Suprapubic skin (tissue), 4 donors: ENCODE results near the gene LPIN1. TPM values are rescaled to one million over a fixed set of nuclear protein-coding genes. Genes with fewer than 3 reads are reported as not detected.

Experiments
- DNase-seq, 2 donors: peaks; one replicate each; pipeline ENCODE4 v3.0.0-alpha.2; 2019; ENCODE audit warnings: low spot score in 2 of 2
- H3K27ac ChIP-seq: fragments of 200-600 bp; sonication (generic); one replicate; pipeline ENCODE4 v1.5.1; 2019
- H3K27me3 ChIP-seq: fragments of 200-600 bp; sonication (generic); one replicate; pipeline ENCODE4 v1.5.1; 2019
- H3K36me3 ChIP-seq: fragments of 200-600 bp; sonication (generic); one replicate; pipeline ENCODE4 v1.5.1; 2019
- H3K4me1 ChIP-seq: fragments of 200-600 bp; sonication (generic); one replicate; pipeline ENCODE4 v1.5.1; 2019
- H3K4me3 ChIP-seq: fragments of 200-600 bp; sonication (generic); one replicate; pipeline ENCODE4 v1.5.1; 2019; ENCODE audit warnings: mild to moderate bottlenecking
- H3K9me3 ChIP-seq: fragments of 200-600 bp; sonication (generic); one replicate; pipeline ENCODE4 v1.5.1; 2019
- EP300 ChIP-seq: sonication (generic); formaldehyde crosslinking; IDR thresholded peaks from one replicate; pipeline ENCODE4 v1.6.1; 2017; ENCODE audit warnings: antibody characterized with exemption
- POLR2A ChIP-seq, 2 donors: fragments of 450-650 bp; IDR thresholded peaks; one replicate each; pipeline ENCODE4 v1.6.1; 2017; ENCODE audit warnings: antibody characterized with exemption in 2 of 2, mild to moderate bottlenecking in 2 of 2, moderate library complexity in 2 of 2
- POLR2AphosphoS5 ChIP-seq, 3 donors: sonication (generic); formaldehyde crosslinking; IDR thresholded peaks; one replicate each; pipeline ENCODE4 v1.6.1; 2017; ENCODE audit warnings: antibody characterized with exemption in 3 of 3
- WGBS: methylation state at CpG from one replicate; pipeline ENCODE4 v1.1.5; 2018; 5-methylcytosine and 5-hydroxymethylcytosine counted together
- total RNA-seq, 4 donors: library from RNA; depleted of rRNA; stranded (reverse); fragments of >200 nt; gene quantifications; one replicate each; pipeline ENCODE4 v1.1.0, GENCODE V29; 2016
- TF ChIP-seq, protein P1 (sequence below), 2 donors: fragments of 200-600 bp in 1 of 2; fragments of 450-650 bp in 1 of 2; sonication (generic) in 1 of 2; IDR thresholded peaks; one replicate each; pipeline ENCODE4 v1.5.1; 2016 to 2019; ENCODE audit warnings: antibody characterized with exemption in 2 of 2, mild to moderate bottlenecking in 1 of 2, moderate library complexity in 1 of 2

The LPIN1 gene
- total RNA-seq, 4 donors from 2014 or later, result 25.9 to 71.9 (median 52.5) TPM

DNA sequence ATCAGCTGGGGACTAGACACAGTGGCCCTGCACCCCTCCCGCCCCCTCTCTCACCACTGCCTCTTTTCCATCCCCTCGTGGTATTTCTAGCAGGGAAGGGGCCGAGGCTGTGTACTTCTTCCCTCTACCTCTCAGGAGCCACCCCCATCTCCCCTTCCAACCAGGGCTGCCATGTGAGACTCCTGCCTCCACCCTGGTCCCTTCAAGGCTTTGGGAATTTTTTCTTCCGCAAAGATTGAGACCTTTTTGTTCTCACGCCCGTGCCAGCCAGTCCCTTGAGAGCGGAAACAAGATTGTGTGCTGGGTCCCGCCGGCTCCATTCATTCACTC, 39.1 kb downstream of the LPIN1 start:
- peaks cover 84% of the 10 kb centered on the region for H3K36me3 ChIP-seq
- no peak for DNase-seq
- 95% methylated on average over 9 of the region's 9 CpGs for WGBS
- H3K4me3 ChIP-seq, result no peak overlapping the region
- TF ChIP-seq, protein P1, sequence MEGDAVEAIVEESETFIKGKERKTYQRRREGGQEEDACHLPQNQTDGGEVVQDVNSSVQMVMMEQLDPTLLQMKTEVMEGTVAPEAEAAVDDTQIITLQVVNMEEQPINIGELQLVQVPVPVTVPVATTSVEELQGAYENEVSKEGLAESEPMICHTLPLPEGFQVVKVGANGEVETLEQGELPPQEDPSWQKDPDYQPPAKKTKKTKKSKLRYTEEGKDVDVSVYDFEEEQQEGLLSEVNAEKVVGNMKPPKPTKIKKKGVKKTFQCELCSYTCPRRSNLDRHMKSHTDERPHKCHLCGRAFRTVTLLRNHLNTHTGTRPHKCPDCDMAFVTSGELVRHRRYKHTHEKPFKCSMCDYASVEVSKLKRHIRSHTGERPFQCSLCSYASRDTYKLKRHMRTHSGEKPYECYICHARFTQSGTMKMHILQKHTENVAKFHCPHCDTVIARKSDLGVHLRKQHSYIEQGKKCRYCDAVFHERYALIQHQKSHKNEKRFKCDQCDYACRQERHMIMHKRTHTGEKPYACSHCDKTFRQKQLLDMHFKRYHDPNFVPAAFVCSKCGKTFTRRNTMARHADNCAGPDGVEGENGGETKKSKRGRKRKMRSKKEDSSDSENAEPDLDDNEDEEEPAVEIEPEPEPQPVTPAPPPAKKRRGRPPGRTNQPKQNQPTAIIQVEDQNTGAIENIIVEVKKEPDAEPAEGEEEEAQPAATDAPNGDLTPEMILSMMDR (IDR thresholded peaks at IDR 0.05), result no peak
- TF ChIP-seq POLR2A (IDR thresholded peaks at IDR 0.05) (no peak), EP300 (no peak), POLR2AphosphoS5 (IDR thresholded peaks at IDR 0.05) (no peak)
- no peaks in the 10 kb centered on the region for H3K9me3 ChIP-seq
- no peaks in the 10 kb centered on the region for H3K27me3 ChIP-seq
- H3K27ac ChIP-seq, result no peak overlapping the region
- H3K4me1 ChIP-seq, result no peaks in the 10 kb centered on the region

DNA sequence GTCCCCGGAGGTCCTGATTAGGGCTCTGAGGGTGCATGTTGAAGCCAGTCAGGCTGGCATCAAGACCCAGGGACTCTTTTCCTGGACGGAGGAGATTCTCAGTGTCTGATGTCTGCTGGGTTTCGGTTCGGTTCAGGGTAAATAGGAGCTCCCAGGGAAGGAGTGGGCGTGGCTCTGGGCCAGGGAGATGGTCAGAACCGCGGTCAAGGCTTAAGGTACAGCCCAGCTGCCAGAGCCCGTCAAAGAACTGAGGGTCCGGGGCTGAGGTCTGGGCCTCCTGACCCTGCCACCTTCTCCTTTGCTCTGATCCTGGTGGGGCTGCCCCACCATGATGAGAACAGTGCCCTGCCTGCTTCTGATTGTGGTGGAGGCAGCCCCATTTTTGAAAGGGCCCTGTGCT, 39.8 kb downstream of the LPIN1 start:
- WGBS, result 100% methylated on average over 6 of the region's 9 CpGs
- H3K27ac ChIP-seq, result no peak overlapping the region
- H3K4me1 ChIP-seq, result no peaks in the 10 kb centered on the region
- no peaks in the 10 kb centered on the region for H3K27me3 ChIP-seq
- no peak for DNase-seq
- H3K9me3 ChIP-seq, result no peaks in the 10 kb centered on the region
- TF ChIP-seq, protein P1 (IDR thresholded peaks at IDR 0.05), result no peak
- no peak for TF ChIP-seq POLR2A (IDR thresholded peaks at IDR 0.05)
- TF ChIP-seq EP300, result no peak
- TF ChIP-seq POLR2AphosphoS5 (IDR thresholded peaks at IDR 0.05), result no peak
- H3K36me3 ChIP-seq, result peaks cover 84% of the 10 kb centered on the region
- no peak overlapping the region for H3K4me3 ChIP-seq

DNA sequence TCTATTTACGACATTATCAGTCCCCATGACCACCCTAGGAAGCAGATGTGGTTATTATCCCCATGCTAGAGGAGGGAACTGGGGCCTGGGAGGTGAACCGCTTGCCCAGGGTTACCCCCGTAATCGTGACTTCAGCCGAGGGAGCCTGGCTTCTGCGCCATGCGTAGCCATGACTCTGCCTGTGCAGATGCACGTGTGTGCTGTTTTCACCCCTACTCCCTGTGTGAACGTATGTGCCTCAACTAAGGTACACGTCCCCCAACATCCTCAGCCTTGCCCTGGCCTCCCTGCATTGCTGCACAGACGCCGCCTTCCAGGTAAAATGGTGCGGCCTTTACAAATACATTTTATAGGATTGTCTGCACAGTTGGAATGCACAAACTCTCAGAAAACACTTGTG, 40.2 kb downstream of the LPIN1 start:
- DNase-seq, result no peak
- H3K4me1 ChIP-seq, result no peaks in the 10 kb centered on the region
- WGBS, result 94% methylated on average over 13 of the region's 13 CpGs
- H3K4me3 ChIP-seq, result no peak overlapping the region
- H3K27me3 ChIP-seq, result no peaks in the 10 kb centered on the region
- H3K9me3 ChIP-seq, result no peaks in the 10 kb centered on the region
- peaks cover 83% of the 10 kb centered on the region for H3K36me3 ChIP-seq
- TF ChIP-seq POLR2AphosphoS5 (IDR thresholded peaks at IDR 0.05) (no peak), POLR2A (IDR thresholded peaks at IDR 0.05) (no peak), EP300 (no peak)
- TF ChIP-seq, protein P1 (IDR thresholded peaks at IDR 0.05), result no peak
- no peak overlapping the region for H3K27ac ChIP-seq

DNA sequence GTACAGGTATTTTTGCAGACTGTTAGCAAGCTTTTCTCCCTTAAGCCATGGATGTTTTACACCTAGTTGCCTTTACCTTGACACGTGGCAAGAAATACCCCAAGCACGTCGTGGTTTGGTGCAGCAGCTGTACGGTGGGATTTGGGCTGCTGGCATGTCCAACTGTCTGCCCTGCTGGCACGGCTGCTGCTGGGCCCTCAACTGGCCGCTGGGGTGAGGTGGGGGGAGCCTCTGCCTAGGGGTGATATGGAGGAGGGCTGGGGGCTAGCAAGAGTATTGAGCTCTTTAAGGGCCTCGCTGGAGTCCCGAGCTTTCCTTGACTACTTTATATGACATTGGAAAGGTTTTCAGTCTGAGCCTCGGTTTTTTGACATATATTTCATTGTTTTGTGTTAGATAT, 41.6 kb downstream of the LPIN1 start:
- Histone ChIP-seq H3K4me1 (no peaks in the 10 kb centered on the region), H3K4me3 (no peak overlapping the region), H3K9me3 (no peaks in the 10 kb centered on the region), H3K36me3 (peaks cover 83% of the 10 kb centered on the region), H3K27me3 (no peaks in the 10 kb centered on the region), H3K27ac (no peak overlapping the region)
- TF ChIP-seq POLR2AphosphoS5 (IDR thresholded peaks at IDR 0.05) (no peak), EP300 (no peak), POLR2A (IDR thresholded peaks at IDR 0.05) (no peak)
- TF ChIP-seq, protein P1 (IDR thresholded peaks at IDR 0.05), result no peak
- 96% methylated on average over 9 of the region's 9 CpGs for WGBS
- DNase-seq, result no peak

DNA sequence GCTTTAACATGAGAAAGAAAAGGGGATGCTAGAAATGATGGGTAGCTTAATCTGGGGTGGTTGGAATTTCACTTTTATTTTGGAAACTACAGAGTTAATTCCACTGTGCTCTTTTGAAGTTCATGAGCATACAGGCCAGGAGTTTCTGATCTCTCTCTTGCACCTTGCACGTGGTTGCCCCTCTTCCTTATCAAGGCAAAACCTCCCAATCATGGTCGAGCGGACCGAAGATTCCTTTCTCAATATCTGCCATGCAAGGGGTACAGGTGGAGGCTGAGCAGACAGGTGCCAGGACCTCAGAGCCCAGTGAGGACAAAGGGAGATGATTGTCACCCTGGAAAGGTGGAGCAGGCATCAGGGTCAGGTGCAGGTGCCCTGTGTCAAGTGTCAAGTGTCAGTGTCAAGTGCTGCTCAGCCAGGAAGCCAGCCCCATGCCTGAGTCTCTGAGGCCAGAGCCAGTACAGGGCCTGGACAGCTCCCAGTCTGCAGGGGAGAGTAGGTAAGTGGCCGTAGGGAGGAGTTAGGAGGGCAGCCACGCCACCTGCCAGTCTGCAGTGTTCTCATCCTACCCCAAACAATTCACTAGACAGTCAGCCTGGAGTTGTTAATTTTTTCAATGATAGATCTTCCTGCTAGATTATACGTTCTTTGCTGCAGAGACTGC, 42.2 kb downstream of the LPIN1 start:
- Histone ChIP-seq H3K27ac (no peak overlapping the region), H3K4me1 (no peaks in the 10 kb centered on the region), H3K27me3 (no peaks in the 10 kb centered on the region), H3K9me3 (no peaks in the 10 kb centered on the region), H3K4me3 (no peak overlapping the region), H3K36me3 (peaks cover 83% of the 10 kb centered on the region)
- no peak for DNase-seq
- no peak for TF ChIP-seq POLR2A (IDR thresholded peaks at IDR 0.05)
- TF ChIP-seq, protein P1 (IDR thresholded peaks at IDR 0.05), result no peak
- TF ChIP-seq POLR2AphosphoS5 (IDR thresholded peaks at IDR 0.05), result no peak
- TF ChIP-seq EP300, result no peak
- 87% methylated on average over 6 of the region's 7 CpGs for WGBS
